Parathyroid adenoma (tissue), 2 donors: ENCODE measurements around the gene LASP1.

Experiments
- H2AFZ ChIP-seq: fragments of 300-600 bp; sonication (generic); one replicate; pipeline ENCODE4 v1.7.0; 2017; ENCODE audit warnings: antibody characterized with exemption, mild to moderate bottlenecking
- H3K27ac ChIP-seq: fragments of 300-600 bp; sonication (generic); one replicate; pipeline ENCODE4 v1.7.0; 2017
- H3K27me3 ChIP-seq: fragments of 300-600 bp; sonication (generic); one replicate; pipeline ENCODE4 v1.7.0; 2017; ENCODE audit warnings: low read length; ENCODE audit not compliant: control insufficient read depth, insufficient read depth
- H3K36me3 ChIP-seq: fragments of 300-600 bp; sonication (generic); one replicate; pipeline ENCODE4 v1.7.0; 2017; ENCODE audit warnings: low read length; ENCODE audit not compliant: control insufficient read depth, insufficient read depth
- H3K4me1 ChIP-seq: fragments of 300-600 bp; sonication (generic); one replicate; pipeline ENCODE4 v1.7.0; 2017; ENCODE audit warnings: control low read depth
- H3K4me2 ChIP-seq: fragments of 300-600 bp; sonication (generic); one replicate; pipeline ENCODE4 v1.7.0; 2017; ENCODE audit warnings: low read length
- H3K4me3 ChIP-seq: fragments of 300-600 bp; sonication (generic); one replicate; pipeline ENCODE4 v1.7.0; 2017; ENCODE audit warnings: low read depth, low read length
- H3K79me2 ChIP-seq: fragments of 300-600 bp; sonication (generic); one replicate; pipeline ENCODE4 v1.7.0; 2017; ENCODE audit warnings: control low read depth
- H3K9ac ChIP-seq: fragments of 300-600 bp; sonication (generic); one replicate; pipeline ENCODE4 v1.7.0; 2017; ENCODE audit warnings: mild to moderate bottlenecking
- H3K9me3 ChIP-seq: fragments of 300-600 bp; sonication (generic); one replicate; pipeline ENCODE4 v1.7.0; 2017; ENCODE audit warnings: low read length; ENCODE audit not compliant: control insufficient read depth
- CTCF ChIP-seq: fragments of 300-600 bp; sonication (generic); IDR thresholded peaks from one replicate; pipeline ENCODE4 v1.7.0; 2017; ENCODE audit warnings: antibody characterized with exemption, mild to moderate bottlenecking
- donor health status: primary hyperparathyroidism.

Gene LASP1

GRCh38 chr17:38918129-38918913 lies 48.5 kb downstream of the LASP1 start:
- no peak overlapping the region for H2AFZ ChIP-seq
- H3K4me3 ChIP-seq = no peak overlapping the region
- no peak overlapping the region for H3K9ac ChIP-seq
- H3K27ac ChIP-seq = no peak overlapping the region
- no peaks in the 10 kb centered on the region for H3K27me3 ChIP-seq
- no peaks in the 10 kb centered on the region for H3K36me3 ChIP-seq
- H3K4me1 ChIP-seq = peaks cover 7% of the 10 kb centered on the region
- no peaks in the 10 kb centered on the region for H3K79me2 ChIP-seq
- H3K9me3 ChIP-seq = no peaks in the 10 kb centered on the region
- TF ChIP-seq CTCF = no peak
- no peak overlapping the region for H3K4me2 ChIP-seq

- no peaks in the 10 kb centered on the region for H3K9me3 ChIP-seq
Measured at GRCh38 chr17:38918916-38919315, 49.1 kb downstream of the LASP1 start.

GRCh38 chr17:38919316-38920078 lies 49.6 kb downstream of the LASP1 start:
- Histone ChIP-seq H3K27ac (no peak overlapping the region), H3K9ac (no peak overlapping the region), H3K79me2 (no peaks in the 10 kb centered on the region), H3K4me3 (no peak overlapping the region), H2AFZ (no peak overlapping the region), H3K4me2 (no peak overlapping the region), H3K9me3 (no peaks in the 10 kb centered on the region), H3K27me3 (no peaks in the 10 kb centered on the region), H3K4me1 (peaks cover 7% of the 10 kb centered on the region), H3K36me3 (no peaks in the 10 kb centered on the region)
- TF ChIP-seq CTCF = no peak

More at GRCh38 chr17:38918916-38919315, 49.1 kb downstream of the LASP1 start:
- H3K4me3 ChIP-seq = no peak overlapping the region
- no peaks in the 10 kb centered on the region for H3K36me3 ChIP-seq
- H3K4me2 ChIP-seq = no peak overlapping the region
- H3K27ac ChIP-seq = no peak overlapping the region
- H3K27me3 ChIP-seq = no peaks in the 10 kb centered on the region
- no peaks in the 10 kb centered on the region for H3K79me2 ChIP-seq
- TF ChIP-seq CTCF = no peak
- no peak overlapping the region for H3K9ac ChIP-seq
- peaks cover 7% of the 10 kb centered on the region for H3K4me1 ChIP-seq
- H2AFZ ChIP-seq = no peak overlapping the region

GRCh38 chr17:38920374-38921291 lies 50.8 kb downstream of the LASP1 start:
- H3K9ac ChIP-seq = no peak overlapping the region
- H2AFZ ChIP-seq = no peak overlapping the region
- H3K27me3 ChIP-seq = no peaks in the 10 kb centered on the region
- peak overlapping the region; percentile 18 for H3K27ac ChIP-seq
- no peak overlapping the region for H3K4me3 ChIP-seq
- no peaks in the 10 kb centered on the region for H3K79me2 ChIP-seq
- no peak for TF ChIP-seq CTCF
- no peaks in the 10 kb centered on the region for H3K36me3 ChIP-seq
- no peak overlapping the region for H3K4me2 ChIP-seq
- no peaks in the 10 kb centered on the region for H3K9me3 ChIP-seq
- peaks cover under 1% of the 10 kb centered on the region for H3K4me1 ChIP-seq
